ENCODE measurements around the gene ARFGAP3.

- TF ChIP-seq CTCF (IDR thresholded peaks at IDR 0.05; ENCODE audit: insufficient read depth, low read depth, low read length) (peak; percentile 5), EZH2 (IDR thresholded peaks at IDR 0.05; ENCODE audit: insufficient read depth, low read length) (no peak)
Measured at GRCh38 chr22:42880815-42881214, 23.7 kb upstream of the ARFGAP3 start.
